PC-3 (cell line): ENCODE results near the gene PIK3C3.

Experiments used
- CTCF ChIP-seq: fragments of 300-600 bp; sonication (generic); conservative IDR thresholded peaks from 2 replicates; pipeline ENCODE4 v1.5.1; 2017; ENCODE audit warnings: antibody characterized with exemption, low read depth, mild to moderate bottlenecking, low read length
- EZH2phosphoT487 ChIP-seq: fragments of 300-600 bp; sonication (generic); IDR thresholded peaks from 2 replicates; pipeline ENCODE4 v1.6.1; 2018; ENCODE audit warnings: mild to moderate bottlenecking, antibody characterized with exemption, low read length, borderline replicate concordance

GRCh38 chr18:42067518-42067917 is 112.5 kb downstream of the PIK3C3 start:
- TF ChIP-seq CTCF, result no peak
- no peak for TF ChIP-seq EZH2phosphoT487
